ENCODE data around the gene MYL10. TPM values are rescaled to one million over a fixed set of nuclear protein-coding genes. Genes with fewer than 3 reads are reported as not detected.

Gene MYL10
- total RNA-seq, 1 experiment from 2014 or later, result not detected

DNA sequence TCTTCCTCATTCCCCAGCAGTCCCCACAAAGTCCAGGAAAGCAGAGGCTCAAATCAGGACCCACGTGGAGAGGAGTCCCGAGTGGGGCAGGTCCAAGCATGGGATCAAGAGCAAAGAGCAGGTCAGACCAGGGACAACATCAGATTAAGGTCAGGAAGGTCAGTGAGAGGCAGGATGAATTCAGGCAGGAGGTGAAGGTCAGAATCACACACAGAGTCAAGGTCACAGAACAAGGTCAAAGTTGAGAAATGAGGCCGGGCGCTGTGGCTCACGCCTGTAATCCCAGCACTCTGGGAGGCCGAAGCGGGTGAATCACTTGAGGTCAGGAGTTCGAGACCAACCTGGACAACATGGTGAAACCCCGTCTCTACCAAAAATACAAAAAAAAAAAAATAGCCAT is 2.3 kb downstream of the MYL10 start:
- RAD21 ChIA-PET (ENCODE audit: low non-redundant PET in 1 of 2, low total read pairs in 2 of 2, uncharacterized antibody in 2 of 2, unreplicated experiment in 2 of 2), result no interaction called here
- H3K36me3 ChIP-seq (ENCODE audit: control insufficient read depth in 1 of 2, insufficient read depth in 2 of 2, low read length in 2 of 2), result no peaks in the 10 kb centered on the region
- no peaks in the 10 kb centered on the region for H3K27me3 ChIP-seq (ENCODE audit: insufficient read depth, low read length)

More for the DNA sequence above, 2.3 kb downstream of the MYL10 start:
- no peak overlapping the region for H3K4me2 ChIP-seq (ENCODE audit: low read length)
- BruUV-seq (replicated peaks), result no TSS peak
- H4K20me1 ChIP-seq (ENCODE audit: insufficient read depth), result no peaks in the 10 kb centered on the region
- H3K9ac ChIP-seq (ENCODE audit: low read length), result no peak overlapping the region
- no peaks in the 10 kb centered on the region for H3K4me1 ChIP-seq (ENCODE audit: control insufficient read depth in 1 of 2, insufficient read depth in 2 of 2, low read length in 2 of 2)
- no peaks in the 10 kb centered on the region for H3K79me2 ChIP-seq (ENCODE audit: insufficient read depth, low read length)
- DNase-seq (ENCODE audit: low read depth, low spot score), result no peak
- TF ChIP-seq EZH2 (IDR thresholded peaks at IDR 0.05) (no peak), ZFX (IDR thresholded peaks at IDR 0.05) (no peak), EGR1 (IDR thresholded peaks at IDR 0.05; ENCODE audit: low read depth) (no peak), CBX3 (IDR thresholded peaks at IDR 0.05; ENCODE audit: low read depth) (no peak), CEBPB (IDR thresholded peaks at IDR 0.05; ENCODE audit: low read depth) (no peak), REST (IDR thresholded peaks at IDR 0.05; ENCODE audit: low read depth) (no peak), FOSL1 (IDR thresholded peaks at IDR 0.05; ENCODE audit: low read depth) (no peak), ZNF274 (IDR thresholded peaks at IDR 0.05; ENCODE audit: low read depth, low read length) (no peak), EZH2phosphoT487 (IDR thresholded peaks at IDR 0.05; ENCODE audit: borderline replicate concordance) (no peak), ZBTB33 (IDR thresholded peaks at IDR 0.05; ENCODE audit: extremely low read depth, insufficient replicate concordance, low read length) (no peak), SP1 (IDR thresholded peaks at IDR 0.05; ENCODE audit: low read depth) (no peak), TCF7L2 (IDR thresholded peaks at IDR 0.05; ENCODE audit: borderline replicate concordance, extremely low read depth, insufficient read depth, insufficient read length) (no peak), ELF1 (IDR thresholded peaks at IDR 0.05; ENCODE audit: borderline replicate concordance, low read depth) (no peak)
- no peaks in the 10 kb centered on the region for H3K9me2 ChIP-seq (ENCODE audit: insufficient read depth)
- no peaks in the 10 kb centered on the region for H3K9me3 ChIP-seq (ENCODE audit: control insufficient read depth in 1 of 2, insufficient read depth in 1 of 2, low read depth in 1 of 2, low read length in 2 of 2)
- H3K4me3 ChIP-seq (replicated peaks in 1 of 2; ENCODE audit: low read depth in 1 of 2, low read length in 2 of 2), result no peak overlapping the region
- H2AFZ ChIP-seq (ENCODE audit: low read depth, low read length, poor library complexity, severe bottlenecking), result no peak overlapping the region
- ATAC-seq, result no peak
- intact Hi-C loops (cut with micrococcal nuclease), result no loop called here
- no peak overlapping the region for H3K27ac ChIP-seq (ENCODE audit: low read depth, low read length)
- ChIA-PET POLR2A (no interaction called here), CTCF (no interaction called here)
